Thoracic aorta (tissue), 2 donors: ENCODE measurements around the gene NELFA. TPM values are rescaled to one million over a fixed set of nuclear protein-coding genes. Genes with fewer than 3 reads are reported as not detected.

Source experiments
- ATAC-seq: fragments of 150-250 bp; one replicate; pipeline ENCODE4 v1.8.0; 2017; ENCODE audit warnings: low read depth; ENCODE audit not compliant: insufficient number of reproducible peaks, low FRiP score
- DNase-seq: peaks from one replicate; pipeline ENCODE4 v3.0.0-alpha.2; 2020; ENCODE audit warnings: low spot score
- H3K27ac ChIP-seq, 2 donors: fragments of 200-600 bp; sonication (generic); 1 replicate in 1 of 2; 2 replicates in 1 of 2; pipeline ENCODE4 v1.5.1; 2016; ENCODE audit warnings: mild to moderate bottlenecking in 2 of 2, moderate library complexity in 2 of 2
- H3K27me3 ChIP-seq: fragments of 200-600 bp; sonication (generic); replicated peaks from 2 replicates; pipeline ENCODE4 v1.6.0; 2016; ENCODE audit warnings: mild to moderate bottlenecking; ENCODE audit not compliant: insufficient read depth
- H3K36me3 ChIP-seq: fragments of 200-600 bp; sonication (generic); one replicate; pipeline ENCODE4 v1.5.1; 2016
- H3K4me1 ChIP-seq, 2 donors: fragments of 200-600 bp; sonication (generic); 1 replicate in 1 of 2; 2 replicates in 1 of 2; pipeline versions ENCODE4 v1.5.1 to v1.6.0; 2016; ENCODE audit warnings: low read depth in 2 of 2, mild to moderate bottlenecking in 1 of 2; ENCODE audit not compliant: control insufficient read depth in 1 of 2
- H3K4me3 ChIP-seq: fragments of 200-600 bp; sonication (generic); 2 replicates; pipeline ENCODE4 v1.5.1; 2016; ENCODE audit warnings: mild to moderate bottlenecking
- H3K9me3 ChIP-seq: fragments of 200-600 bp; sonication (generic); 2 replicates; pipeline ENCODE4 v1.5.1; 2016
- CTCF ChIP-seq: fragments of 200-600 bp; sonication (generic); IDR thresholded peaks from one replicate; pipeline ENCODE4 v1.5.1; 2019; ENCODE audit warnings: antibody characterized with exemption
- total RNA-seq, 2 donors: library from RNA; depleted of rRNA; stranded (reverse); fragments of >200 nt; gene quantifications; one replicate each; pipeline versions ENCODE4 v1.1.0 to v1.2.3, GENCODE V29; 2016

The NELFA gene
- total RNA-seq, 2 donors from 2014 or later, result 26.7 to 36.1 TPM

- Histone ChIP-seq H3K36me3 (no peaks in the 10 kb centered on the region), H3K27me3 (no peaks in the 10 kb centered on the region)
- TF ChIP-seq CTCF, result no peak
These were observed 36.8 kb upstream of the NELFA start for GRCh38 chr4:2045518-2045951.

GRCh38 chr4:2044542-2045517, 36.1 kb upstream of the NELFA start:
- no peaks in the 10 kb centered on the region for H3K27me3 ChIP-seq
- H3K36me3 ChIP-seq, result no peaks in the 10 kb centered on the region
- H3K4me3 ChIP-seq, result no peak overlapping the region
- no peak overlapping the region for H3K27ac ChIP-seq
- no peaks in the 10 kb centered on the region for H3K9me3 ChIP-seq
- ATAC-seq (no peak), DNase-seq (no peak)
- no peak for TF ChIP-seq CTCF
- peaks cover 8 to 21% of the 10 kb centered on the region in 2 donors for H3K4me1 ChIP-seq

More at GRCh38 chr4:2045518-2045951, 36.8 kb upstream of the NELFA start:
- no peak for ATAC-seq
- Histone ChIP-seq H3K27ac (no peak overlapping the region), H3K4me1 (peaks cover 8 to 21% of the 10 kb centered on the region in 2 donors), H3K9me3 (no peaks in the 10 kb centered on the region), H3K4me3 (no peak overlapping the region)
- DNase-seq, result no peak

- H3K4me1 ChIP-seq, result peaks cover 8 to 21% of the 10 kb centered on the region in 2 donors
- H3K27ac ChIP-seq, result no peak overlapping the region
- no peak for TF ChIP-seq CTCF
- no peak overlapping the region for H3K4me3 ChIP-seq
- H3K36me3 ChIP-seq, result no peaks in the 10 kb centered on the region
- no peaks in the 10 kb centered on the region for H3K27me3 ChIP-seq
- no peaks in the 10 kb centered on the region for H3K9me3 ChIP-seq
- DNase-seq, result no peak
- no peak for ATAC-seq
These were observed 35.3 kb upstream of the NELFA start for GRCh38 chr4:2044119-2044485.

- H3K4me1 ChIP-seq, result peaks cover 8 to 21% of the 10 kb centered on the region in 2 donors
- H3K9me3 ChIP-seq, result no peaks in the 10 kb centered on the region
- ATAC-seq (no peak), DNase-seq (no peak)
- no peak for TF ChIP-seq CTCF
- H3K36me3 ChIP-seq, result no peaks in the 10 kb centered on the region
- no peak overlapping the region for H3K4me3 ChIP-seq
- no peak overlapping the region for H3K27ac ChIP-seq
- H3K27me3 ChIP-seq, result no peaks in the 10 kb centered on the region
These were observed 34.8 kb upstream of the NELFA start for GRCh38 chr4:2043396-2044118.

- no peak for DNase-seq
- no peak for ATAC-seq
- Histone ChIP-seq H3K36me3 (no peaks in the 10 kb centered on the region), H3K27ac (no peak overlapping the region), H3K4me3 (no peak overlapping the region), H3K4me1 (peaks cover 8 to 21% of the 10 kb centered on the region in 2 donors), H3K27me3 (no peaks in the 10 kb centered on the region), H3K9me3 (no peaks in the 10 kb centered on the region)
- TF ChIP-seq CTCF, result no peak
These were observed 34.2 kb upstream of the NELFA start for GRCh38 chr4:2042947-2043395.
